Uterus (tissue), 4 donors: ENCODE results near the gene PLA2G4B. TPM values are rescaled to one million over a fixed set of nuclear protein-coding genes. Genes with fewer than 3 reads are reported as not detected.

Experiments
- DNase-seq, 2 donors: peaks; one replicate each; pipeline ENCODE4 v3.0.0-alpha.2; 2019 to 2020
- H3K27ac ChIP-seq, 2 donors: fragments of 200-600 bp; sonication (generic); 1 replicate in 1 of 2; 2 replicates in 1 of 2; pipeline ENCODE4 v1.5.1; 2016 to 2018
- H3K27me3 ChIP-seq, 2 donors: fragments of 200-600 bp; sonication (generic); one replicate each; pipeline ENCODE4 v1.5.1; 2018 to 2019; ENCODE audit warnings: control low read depth in 1 of 2
- H3K36me3 ChIP-seq, 2 donors: fragments of 200-600 bp; sonication (generic); one replicate each; pipeline ENCODE4 v1.5.1; 2019; ENCODE audit warnings: control low read depth in 1 of 2
- H3K4me1 ChIP-seq, 2 donors: fragments of 200-600 bp; sonication (generic); one replicate each; pipeline ENCODE4 v1.5.1; 2018 to 2019; ENCODE audit warnings: control low read depth in 1 of 2
- H3K4me3 ChIP-seq, 2 donors: fragments of 200-600 bp; sonication (generic); 1 replicate in 1 of 2; 2 replicates in 1 of 2; pipeline ENCODE4 v1.5.1; 2018 to 2019; ENCODE audit warnings: mild to moderate bottlenecking in 1 of 2
- H3K9me3 ChIP-seq, 2 donors: fragments of 200-600 bp; sonication (generic); one replicate each; pipeline ENCODE4 v1.5.1; 2019; ENCODE audit warnings: control low read depth in 1 of 2
- POLR2A ChIP-seq, 2 donors: fragments of 450-650 bp; IDR thresholded peaks; one replicate each; pipeline ENCODE4 v1.6.1; 2016; ENCODE audit warnings: antibody characterized with exemption in 2 of 2, mild to moderate bottlenecking in 1 of 2, moderate library complexity in 1 of 2
- intact Hi-C: fragments of 100-400 bp; cut with DNase I; formaldehyde crosslinking; loops from one replicate; pipeline ENCODE4 v1.15.1; 2023; ENCODE audit warnings: low total_unique reads
- total RNA-seq, 4 donors: library from RNA; depleted of rRNA in 3 of 4; stranded (reverse); fragments of >200 nt in 3 of 4; gene quantifications; one replicate each; pipeline versions ENCODE4 v1.1.0 to v1.2.4, GENCODE V29; 2014 to 2023
- TF ChIP-seq, protein P1 (sequence below), 4 experiments: fragments of 200-600 bp in 2 of 4; fragments of 450-650 bp in 2 of 4; sonication (generic) in 2 of 4; IDR thresholded peaks; one replicate each; pipeline ENCODE4 v1.5.1; 2016 to 2019; ENCODE audit warnings: antibody characterized with exemption in 4 of 4, mild to moderate bottlenecking in 2 of 4, moderate library complexity in 1 of 4
- donor health status: DM: yes; HTN: yes; CAD: no.

Gene PLA2G4B
- total RNA-seq, 4 donors from 2014 or later = 3.5 to 91.2 (median 7.1) TPM

DNA sequence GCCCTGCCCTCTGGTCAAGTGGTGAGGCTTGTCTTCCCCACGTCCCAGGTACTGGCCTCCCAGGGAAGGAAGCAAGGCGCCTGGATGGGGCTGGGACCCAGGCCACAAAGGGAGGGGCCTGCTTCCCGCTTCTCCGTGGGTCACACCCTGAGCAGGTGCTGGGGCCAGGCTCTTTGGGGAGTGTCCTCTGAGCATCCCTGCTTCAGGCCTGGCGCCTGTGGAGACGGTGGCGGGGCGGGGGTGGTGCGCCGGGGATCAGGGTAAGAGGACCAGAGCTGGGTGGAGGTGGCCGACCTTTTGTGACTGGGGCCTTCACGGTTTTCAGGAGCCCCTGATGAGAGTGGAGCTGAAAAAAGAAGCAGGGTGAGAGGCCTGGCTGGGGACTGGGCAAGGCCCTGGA, 3.6 kb downstream of the PLA2G4B start:
- intact Hi-C loops = no loop called here
- no peak for DNase-seq

DNA sequence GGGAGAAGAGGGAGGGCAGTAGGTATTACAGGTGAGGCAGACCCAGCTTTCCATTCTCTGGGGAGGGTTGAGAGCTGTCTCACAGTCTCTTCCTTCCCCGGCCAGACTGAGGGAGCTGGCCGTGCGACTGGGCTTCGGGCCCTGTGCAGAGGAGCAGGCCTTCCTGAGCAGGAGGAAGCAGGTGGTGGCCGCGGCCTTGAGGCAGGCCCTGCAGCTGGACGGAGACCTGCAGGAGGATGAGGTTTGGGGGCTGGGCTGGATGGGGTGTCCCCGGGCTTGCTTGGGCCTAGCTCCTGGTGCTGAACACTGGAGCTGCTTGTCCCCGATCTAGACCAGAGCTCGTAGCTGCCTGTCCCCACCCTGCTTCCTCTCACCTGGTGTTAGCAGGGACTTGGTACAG, 4.9 kb downstream of the PLA2G4B start:
- no peak overlapping the region for H3K27ac ChIP-seq
- no peaks in the 10 kb centered on the region for H3K9me3 ChIP-seq
- DNase-seq = no peak
- H3K4me1 ChIP-seq = no peaks in the 10 kb centered on the region
- TF ChIP-seq POLR2A (IDR thresholded peaks at IDR 0.05) = no peak
- TF ChIP-seq, protein P1, sequence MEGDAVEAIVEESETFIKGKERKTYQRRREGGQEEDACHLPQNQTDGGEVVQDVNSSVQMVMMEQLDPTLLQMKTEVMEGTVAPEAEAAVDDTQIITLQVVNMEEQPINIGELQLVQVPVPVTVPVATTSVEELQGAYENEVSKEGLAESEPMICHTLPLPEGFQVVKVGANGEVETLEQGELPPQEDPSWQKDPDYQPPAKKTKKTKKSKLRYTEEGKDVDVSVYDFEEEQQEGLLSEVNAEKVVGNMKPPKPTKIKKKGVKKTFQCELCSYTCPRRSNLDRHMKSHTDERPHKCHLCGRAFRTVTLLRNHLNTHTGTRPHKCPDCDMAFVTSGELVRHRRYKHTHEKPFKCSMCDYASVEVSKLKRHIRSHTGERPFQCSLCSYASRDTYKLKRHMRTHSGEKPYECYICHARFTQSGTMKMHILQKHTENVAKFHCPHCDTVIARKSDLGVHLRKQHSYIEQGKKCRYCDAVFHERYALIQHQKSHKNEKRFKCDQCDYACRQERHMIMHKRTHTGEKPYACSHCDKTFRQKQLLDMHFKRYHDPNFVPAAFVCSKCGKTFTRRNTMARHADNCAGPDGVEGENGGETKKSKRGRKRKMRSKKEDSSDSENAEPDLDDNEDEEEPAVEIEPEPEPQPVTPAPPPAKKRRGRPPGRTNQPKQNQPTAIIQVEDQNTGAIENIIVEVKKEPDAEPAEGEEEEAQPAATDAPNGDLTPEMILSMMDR (IDR thresholded peaks at IDR 0.05) = no peak
- H3K36me3 ChIP-seq = no peaks in the 10 kb centered on the region
- H3K27me3 ChIP-seq = no peaks in the 10 kb centered on the region
- intact Hi-C loops = no loop called here
- H3K4me3 ChIP-seq = no peak overlapping the region

More for the DNA sequence above, 3.6 kb downstream of the PLA2G4B start:
- TF ChIP-seq POLR2A (IDR thresholded peaks at IDR 0.05) = no peak
- TF ChIP-seq, protein P1 (IDR thresholded peaks at IDR 0.05) = no peak
- H3K4me1 ChIP-seq = no peaks in the 10 kb centered on the region
- no peaks in the 10 kb centered on the region for H3K9me3 ChIP-seq
- H3K27me3 ChIP-seq = no peaks in the 10 kb centered on the region
- no peak overlapping the region for H3K4me3 ChIP-seq
- no peak overlapping the region for H3K27ac ChIP-seq
- no peaks in the 10 kb centered on the region for H3K36me3 ChIP-seq

DNA sequence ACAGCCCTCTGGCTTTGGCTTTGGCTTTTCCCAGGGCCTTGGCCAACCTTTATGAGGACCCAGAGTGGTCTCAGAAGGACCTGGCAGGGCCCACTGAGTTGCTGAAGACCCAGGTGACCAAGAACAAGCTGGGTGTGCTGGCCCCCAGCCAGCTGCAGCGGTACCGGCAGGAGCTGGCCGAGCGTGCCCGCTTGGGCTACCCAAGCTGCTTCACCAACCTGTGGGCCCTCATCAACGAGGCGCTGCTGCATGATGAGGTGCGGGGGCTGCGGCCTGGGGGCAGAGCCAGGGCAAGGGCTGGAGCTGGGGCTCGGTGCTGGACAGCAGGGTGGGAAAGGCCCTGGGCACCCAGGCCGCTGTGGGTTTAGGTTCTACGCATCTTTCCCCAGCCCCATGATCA, 6.2 kb downstream of the PLA2G4B start:
- TF ChIP-seq, protein P1 (IDR thresholded peaks at IDR 0.05) = no peak
- no peak for TF ChIP-seq POLR2A (IDR thresholded peaks at IDR 0.05)
- H3K27ac ChIP-seq = no peak overlapping the region
- no peaks in the 10 kb centered on the region for H3K27me3 ChIP-seq
- no peak for DNase-seq
- no peak overlapping the region for H3K4me3 ChIP-seq
- no peaks in the 10 kb centered on the region for H3K36me3 ChIP-seq
- intact Hi-C loops = no loop called here
- H3K4me1 ChIP-seq = no peaks in the 10 kb centered on the region
- no peaks in the 10 kb centered on the region for H3K9me3 ChIP-seq

DNA sequence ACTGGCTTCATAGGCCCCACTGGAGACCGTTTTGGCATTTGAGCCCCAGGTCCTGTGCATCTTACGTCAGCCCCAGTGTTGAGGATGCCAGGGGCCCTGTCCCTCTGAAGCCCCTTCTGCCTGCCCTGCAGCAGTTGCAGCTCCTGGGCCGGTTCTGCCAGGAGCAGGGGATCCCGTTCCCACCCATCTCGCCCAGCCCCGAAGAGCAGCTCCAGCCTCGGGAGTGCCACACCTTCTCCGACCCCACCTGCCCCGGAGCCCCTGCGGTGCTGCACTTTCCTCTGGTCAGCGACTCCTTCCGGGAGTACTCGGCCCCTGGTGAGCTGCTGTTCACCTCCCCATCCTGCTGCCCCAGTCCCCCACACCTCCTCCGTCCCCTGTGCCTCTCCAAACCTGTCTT, 8.6 kb downstream of the PLA2G4B start:
- intact Hi-C loops = no loop called here
- H3K36me3 ChIP-seq = no peaks in the 10 kb centered on the region

DNA sequence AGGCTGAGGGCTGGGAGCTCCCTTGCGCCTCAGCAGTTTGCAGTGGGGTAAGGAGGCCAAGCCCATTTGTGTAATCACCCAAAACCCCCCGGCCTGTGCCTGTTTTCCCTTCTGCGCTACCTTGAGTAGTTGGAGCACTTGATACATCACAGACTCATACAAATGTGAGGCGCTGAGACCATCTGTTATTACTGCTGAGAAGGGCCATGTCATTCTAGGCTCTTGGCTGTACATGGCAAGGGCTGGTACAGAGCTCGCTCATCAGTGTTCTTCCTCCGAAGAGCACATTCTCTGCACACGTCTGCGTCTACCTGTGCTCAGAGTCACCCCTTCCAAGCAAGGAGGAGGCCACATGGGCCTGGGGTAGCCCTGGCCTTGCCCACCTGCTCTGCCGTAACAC, 9.3 kb downstream of the PLA2G4B start:
- no peak overlapping the region for H3K4me3 ChIP-seq
- no peaks in the 10 kb centered on the region for H3K27me3 ChIP-seq
- no peaks in the 10 kb centered on the region for H3K9me3 ChIP-seq
- H3K27ac ChIP-seq = no peak overlapping the region
- no peaks in the 10 kb centered on the region for H3K4me1 ChIP-seq
- intact Hi-C loops = no loop called here
- no peaks in the 10 kb centered on the region for H3K36me3 ChIP-seq
- no peak for DNase-seq
- no peak for TF ChIP-seq POLR2A (IDR thresholded peaks at IDR 0.05)
- TF ChIP-seq, protein P1 (IDR thresholded peaks at IDR 0.05) = no peak

More for the DNA sequence above, 8.6 kb downstream of the PLA2G4B start:
- no peak for DNase-seq
- Histone ChIP-seq H3K4me1 (no peaks in the 10 kb centered on the region), H3K9me3 (no peaks in the 10 kb centered on the region), H3K4me3 (no peak overlapping the region), H3K27me3 (no peaks in the 10 kb centered on the region), H3K27ac (no peak overlapping the region)
- TF ChIP-seq, protein P1 (IDR thresholded peaks at IDR 0.05) = no peak
- no peak for TF ChIP-seq POLR2A (IDR thresholded peaks at IDR 0.05)
